HepG2 (cell line): ENCODE measurements around the gene HMGN5.

Experiments
- NR2C2 ChIP-seq: sonication (generic); formaldehyde crosslinking; IDR thresholded peaks from 2 replicates; pipeline ENCODE4 v1.4.0; 2020; ENCODE audit warnings: missing genetic modification reagents, mild to moderate bottlenecking, moderate library complexity, borderline replicate concordance
- NR3C1 ChIP-seq: sonication (generic); formaldehyde crosslinking; IDR thresholded peaks from 2 replicates; pipeline ENCODE4 v1.4.0; 2020; ENCODE audit warnings: missing genetic modification reagents
- ZFX ChIP-seq: sonication (generic); formaldehyde crosslinking; IDR thresholded peaks from 2 replicates; pipeline ENCODE4 v1.4.0; 2020; ENCODE audit warnings: mild to moderate bottlenecking, low read depth, missing genetic modification reagents, moderate library complexity
- ZNF274 ChIP-seq: sonication (generic); formaldehyde crosslinking; IDR thresholded peaks from 2 replicates; pipeline ENCODE4 v1.5.1; 2020; ENCODE audit warnings: mild to moderate bottlenecking, missing genetic modification reagents

DNA sequence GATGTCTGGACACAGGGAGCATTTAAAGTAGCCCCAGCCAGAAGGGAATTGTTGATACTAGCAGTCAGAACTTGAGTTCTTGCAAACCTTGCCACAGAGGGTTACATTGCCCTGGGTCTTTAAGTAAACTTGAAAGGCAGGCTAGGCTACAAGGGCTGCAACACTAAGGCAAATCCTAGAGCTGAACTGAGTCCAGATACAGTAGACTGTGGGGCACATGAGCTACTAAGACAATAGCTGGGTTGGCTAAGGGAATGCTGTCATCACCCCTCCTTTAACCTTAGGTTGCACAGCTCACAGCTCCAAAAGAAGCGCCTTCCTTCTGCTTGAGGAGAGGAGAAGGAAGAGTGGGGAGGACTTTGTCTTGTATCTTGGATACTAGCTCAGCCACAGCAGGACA, 35.8 kb upstream of the HMGN5 start:
- TF ChIP-seq ZNF274 (CRISPR knock-in tag) = no peak
- TF ChIP-seq NR2C2 = no peak
- no peak for TF ChIP-seq ZFX
- TF ChIP-seq NR3C1 = no peak
